ENCODE measurements around the gene DGAT2. TPM values are rescaled to one million over a fixed set of nuclear protein-coding genes. Genes with fewer than 3 reads are reported as not detected.

DGAT2 gene
- total RNA-seq, 1 experiment from 2014 or later = 2.8 TPM

DNA sequence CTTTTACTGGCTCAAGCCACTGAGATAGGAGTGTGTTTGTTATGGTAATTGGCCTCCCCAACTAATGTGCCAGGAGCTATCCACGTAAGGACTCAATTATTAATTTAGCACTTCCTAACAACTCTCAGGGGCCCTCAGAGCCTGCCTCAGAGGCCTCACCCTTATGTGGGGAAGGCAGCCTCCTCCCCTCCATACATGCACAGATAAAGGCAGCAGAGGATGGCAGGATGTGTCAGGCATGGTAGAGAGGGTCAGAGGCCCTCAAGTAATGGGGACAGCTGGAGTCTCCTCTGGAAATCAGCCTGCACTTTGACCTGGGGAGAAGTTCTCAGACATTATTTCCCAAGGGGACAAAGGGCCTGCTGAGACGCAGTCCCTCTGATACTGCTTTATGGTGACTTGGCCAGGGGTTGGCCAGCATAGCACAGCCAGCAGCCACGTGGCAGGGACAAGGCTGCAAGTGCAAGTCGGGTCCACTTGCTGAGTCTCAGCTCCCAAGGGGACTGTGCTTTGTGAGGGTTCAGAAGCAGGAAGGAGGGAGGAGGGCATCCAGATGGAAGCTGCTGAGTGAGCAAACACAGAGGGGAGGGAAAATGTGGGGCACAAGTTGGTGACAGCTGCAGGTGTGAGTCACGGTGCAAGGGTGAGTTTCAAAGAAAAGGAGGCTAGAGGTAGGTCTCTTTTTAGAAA, 33.9 kb upstream of the DGAT2 start:
- no peak overlapping the region for H3K27ac Mint-ChIP-seq
- no peak overlapping the region for H2BK5ac ChIP-seq (ENCODE audit: insufficient read length, low read length)
- no peak overlapping the region for H3K56ac ChIP-seq (ENCODE audit: insufficient read length, low read depth, low read length)
- H2BK20ac ChIP-seq (ENCODE audit: low read depth, low read length, poor library complexity, severe bottlenecking) = no peak overlapping the region
- no CpG with 5 or more reads among the region's 5 CpGs for WGBS (ENCODE audit: extremely low coverage, insufficient read length, low lambda C conversion rate)
- H3K9ac ChIP-seq (ENCODE audit: extremely low read depth, insufficient read length, low read length) = no peak overlapping the region
- H3K9me3 ChIP-seq (ENCODE audit: control insufficient read depth, low read depth, low read length) = no peaks in the 10 kb centered on the region
- H4K91ac ChIP-seq (ENCODE audit: insufficient read length, low read depth, low read length) = no peak overlapping the region
- no peak overlapping the region for H4K8ac ChIP-seq (replicated peaks; ENCODE audit: insufficient read length, low read depth, low read length)
- H3K9me3 Mint-ChIP-seq = 0 out of 5 replicates have a peak, but pooled peaks cover 0 to 3% of the 10 kb centered on the region in 2 experiments
- peaks cover 10% of the 10 kb centered on the region for H3K27me3 Mint-ChIP-seq (ENCODE audit: low read depth)
- no peak overlapping the region for H2BK15ac ChIP-seq (ENCODE audit: low read depth, low read length)
- no peak overlapping the region for H3K23ac ChIP-seq (ENCODE audit: insufficient read length, low read depth, low read length)
- H3K27ac ChIP-seq (ENCODE audit: insufficient read length, low read depth, low read length) = no peak overlapping the region
- no peaks in the 10 kb centered on the region for H3K27me3 ChIP-seq (ENCODE audit: insufficient read depth, low read length)
- H4K5ac ChIP-seq (ENCODE audit: insufficient read length, low read depth, low read length) = no peak overlapping the region
- H2BK120ac ChIP-seq (ENCODE audit: low read depth, low read length, poor library complexity, severe bottlenecking) = no peak overlapping the region
- no peak overlapping the region for H3K4me2 ChIP-seq (ENCODE audit: insufficient read depth, insufficient read length, low read length)
- H3K4me3 Mint-ChIP-seq = no peak overlapping the region
- H3K18ac ChIP-seq (ENCODE audit: insufficient read length, low read depth, low read length) = no peak overlapping the region
- H3K79me2 ChIP-seq (ENCODE audit: insufficient read depth, low read length) = no peaks in the 10 kb centered on the region
- H2AFZ ChIP-seq (ENCODE audit: low read length) = no peak overlapping the region
- TF ChIP-seq CTCF (conservative IDR thresholded peaks at IDR 0.05) = no peak
- DNase-seq = no peak
- H3K14ac ChIP-seq (ENCODE audit: insufficient read depth, low read length) = no peak overlapping the region; the same call in 1 of the 2 replicates
- H3K4ac ChIP-seq (ENCODE audit: low read depth, low read length) = no peak overlapping the region
- H3T11ph ChIP-seq (ENCODE audit: low read length) = no peak overlapping the region
- no peak overlapping the region for H2AK5ac ChIP-seq (ENCODE audit: insufficient read length, low read length)
- H3K79me1 ChIP-seq (ENCODE audit: insufficient read depth, low read depth, low read length, poor library complexity, severe bottlenecking) = no peaks in the 10 kb centered on the region
- no peaks in the 10 kb centered on the region for H4K20me1 ChIP-seq (ENCODE audit: control insufficient read depth, insufficient read depth, insufficient read length)
- H3K4me1 ChIP-seq (ENCODE audit: insufficient read depth, low read length) = no peaks in the 10 kb centered on the region
- H3K23me2 ChIP-seq (ENCODE audit: insufficient read length, low read depth, low read length, poor library complexity, severe bottlenecking) = no peaks in the 10 kb centered on the region
- H2BK12ac ChIP-seq (ENCODE audit: insufficient read length, low read depth, low read length) = no peak overlapping the region
- H3K36me3 Mint-ChIP-seq (ENCODE audit: insufficient read depth in 1 of 3, low read depth in 3 of 3) = no peaks in the 10 kb centered on the region; a peak in 1 of 7 replicates
- H3K4me1 Mint-ChIP-seq = no peaks in the 10 kb centered on the region; a peak in 1 of 4 replicates
